ENCODE measurements around the gene PQBP1.
"Not testable (repeated sequence)": the region's sequence is repeated elsewhere in the genome, so short reads cannot be mapped to it uniquely, and the experiment has no call there.

The PQBP1 gene, protein sequence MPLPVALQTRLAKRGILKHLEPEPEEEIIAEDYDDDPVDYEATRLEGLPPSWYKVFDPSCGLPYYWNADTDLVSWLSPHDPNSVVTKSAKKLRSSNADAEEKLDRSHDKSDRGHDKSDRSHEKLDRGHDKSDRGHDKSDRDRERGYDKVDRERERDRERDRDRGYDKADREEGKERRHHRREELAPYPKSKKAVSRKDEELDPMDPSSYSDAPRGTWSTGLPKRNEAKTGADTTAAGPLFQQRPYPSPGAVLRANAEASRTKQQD

DNA sequence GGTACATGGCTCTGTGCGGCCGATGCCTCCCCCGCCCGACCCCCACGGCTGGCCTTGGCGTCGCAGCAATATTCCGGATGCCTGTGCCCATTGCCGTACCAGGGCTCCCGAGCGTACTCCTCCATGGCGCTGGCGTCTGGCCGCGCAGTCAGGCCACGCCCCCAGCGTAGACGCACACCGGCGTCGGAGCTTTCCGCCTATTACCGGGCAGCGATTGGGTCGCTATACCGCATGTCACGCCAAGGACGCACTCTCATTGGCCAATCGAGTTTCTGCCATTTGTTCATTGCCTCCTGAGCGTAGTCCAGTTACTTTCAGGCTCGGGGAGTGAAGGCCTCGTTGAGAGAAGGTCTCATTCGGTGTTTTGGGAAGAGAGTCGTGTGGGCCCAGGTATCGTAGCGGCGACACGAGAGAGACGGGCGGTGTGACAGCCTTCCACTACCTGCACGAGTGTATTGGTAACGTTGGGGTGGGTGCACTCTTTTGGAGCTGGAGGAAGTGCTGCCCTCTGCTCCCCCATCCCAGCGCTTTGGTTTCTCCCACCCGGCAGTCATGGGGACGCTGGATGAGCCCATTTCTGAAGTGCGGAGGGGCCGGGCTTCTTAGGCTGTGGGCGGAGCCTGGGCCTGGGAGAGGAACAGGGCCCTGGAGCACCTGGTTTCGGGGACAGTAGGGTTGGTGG is at the start of gene PQBP1, which contains the start of gene TIMM17B:
TSS of gene PQBP1 (plus strand) at position 306 of the 682 bp plus-strand sequence. CDS start 580 bp downstream, outside the sequence.
TSS of gene TIMM17B (minus strand) at position 144 of the 682 bp plus-strand sequence. CDS start at position 125, 19 bp downstream.
- TF ChIP-seq, protein P1, sequence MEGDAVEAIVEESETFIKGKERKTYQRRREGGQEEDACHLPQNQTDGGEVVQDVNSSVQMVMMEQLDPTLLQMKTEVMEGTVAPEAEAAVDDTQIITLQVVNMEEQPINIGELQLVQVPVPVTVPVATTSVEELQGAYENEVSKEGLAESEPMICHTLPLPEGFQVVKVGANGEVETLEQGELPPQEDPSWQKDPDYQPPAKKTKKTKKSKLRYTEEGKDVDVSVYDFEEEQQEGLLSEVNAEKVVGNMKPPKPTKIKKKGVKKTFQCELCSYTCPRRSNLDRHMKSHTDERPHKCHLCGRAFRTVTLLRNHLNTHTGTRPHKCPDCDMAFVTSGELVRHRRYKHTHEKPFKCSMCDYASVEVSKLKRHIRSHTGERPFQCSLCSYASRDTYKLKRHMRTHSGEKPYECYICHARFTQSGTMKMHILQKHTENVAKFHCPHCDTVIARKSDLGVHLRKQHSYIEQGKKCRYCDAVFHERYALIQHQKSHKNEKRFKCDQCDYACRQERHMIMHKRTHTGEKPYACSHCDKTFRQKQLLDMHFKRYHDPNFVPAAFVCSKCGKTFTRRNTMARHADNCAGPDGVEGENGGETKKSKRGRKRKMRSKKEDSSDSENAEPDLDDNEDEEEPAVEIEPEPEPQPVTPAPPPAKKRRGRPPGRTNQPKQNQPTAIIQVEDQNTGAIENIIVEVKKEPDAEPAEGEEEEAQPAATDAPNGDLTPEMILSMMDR (IDR thresholded peaks at IDR 0.05; ENCODE audit: control insufficient read depth, extremely low read depth, insufficient read depth), result no peak
- peak within 1 kb of the TSS; percentile 88 for H3K4me3 ChIP-seq (ENCODE audit: low read depth, low read length)
- peak; percentile 94 for DNase-seq (ENCODE audit: low read depth)

DNA sequence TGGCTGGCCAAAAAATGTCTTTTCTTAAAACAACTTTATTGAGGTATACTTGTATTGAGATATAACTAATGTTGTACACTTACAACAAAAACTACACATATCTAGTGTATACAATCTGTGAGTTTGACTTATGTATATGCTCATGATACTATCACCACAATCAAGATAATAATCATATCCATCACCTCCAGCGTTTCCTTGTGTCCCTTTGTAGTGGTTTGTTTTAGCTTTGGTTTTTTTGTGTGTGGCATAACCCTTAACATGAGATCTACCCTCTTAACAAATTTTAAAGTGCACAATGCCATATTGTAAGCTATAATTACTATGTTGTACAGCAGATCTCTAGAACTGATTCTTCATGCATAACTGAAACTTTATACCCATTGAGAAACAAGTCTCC is 48.9 kb upstream of the PQBP1 start:
- DNase-seq (ENCODE audit: low read depth), result no peak
- TF ChIP-seq, protein P1 (IDR thresholded peaks at IDR 0.05; ENCODE audit: control insufficient read depth, extremely low read depth, insufficient read depth), result no peak
- H3K4me3 ChIP-seq (ENCODE audit: low read depth, low read length), result no peak overlapping the region

DNA sequence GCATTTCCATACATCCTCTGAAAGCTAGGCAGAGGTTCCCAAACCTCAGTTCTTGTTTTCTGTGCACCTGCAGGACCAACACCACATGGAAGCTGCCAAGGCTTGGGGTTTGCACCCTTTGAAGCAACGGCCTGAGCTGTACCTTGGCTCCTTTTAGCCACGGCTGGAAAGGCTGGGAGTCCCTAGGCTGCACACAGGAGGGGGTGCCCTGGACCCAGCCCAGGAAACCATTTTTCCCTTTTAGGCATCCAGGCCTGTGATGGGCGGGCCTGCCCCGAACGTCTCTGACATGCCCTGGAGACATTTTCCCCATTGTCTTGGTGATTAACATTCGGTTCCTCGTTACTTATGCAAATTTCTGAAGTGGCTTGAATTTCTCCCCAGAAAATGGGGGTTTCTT is 44.9 kb upstream of the PQBP1 start:
- DNase-seq (ENCODE audit: low read depth), result no peak
- TF ChIP-seq, protein P1 (IDR thresholded peaks at IDR 0.05; ENCODE audit: control insufficient read depth, extremely low read depth, insufficient read depth), result no peak
- no peak overlapping the region for H3K4me3 ChIP-seq (ENCODE audit: low read depth, low read length)

DNA sequence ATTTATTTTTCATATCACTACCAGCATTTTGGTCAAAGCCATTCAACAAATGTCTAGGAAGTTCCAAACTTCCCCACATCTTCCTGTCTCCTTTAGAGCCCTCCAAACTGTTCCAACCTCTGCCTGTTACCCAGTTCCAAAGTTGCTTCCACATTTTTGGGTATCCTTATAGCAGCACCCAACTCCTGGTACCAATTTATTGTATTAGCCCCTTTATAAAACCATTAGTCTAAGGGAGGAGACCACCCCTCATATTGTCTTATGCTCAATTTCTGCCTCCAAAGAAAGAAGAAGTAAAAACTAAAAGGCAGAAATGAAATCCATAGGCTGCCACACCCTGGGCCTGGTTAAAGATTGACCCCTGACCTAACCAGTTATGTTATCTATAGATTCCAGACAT is 44.2 kb upstream of the PQBP1 start:
- not testable (repeated sequence) for H3K4me3 ChIP-seq (ENCODE audit: low read depth, low read length); DNase-seq (ENCODE audit: low read depth)

DNA sequence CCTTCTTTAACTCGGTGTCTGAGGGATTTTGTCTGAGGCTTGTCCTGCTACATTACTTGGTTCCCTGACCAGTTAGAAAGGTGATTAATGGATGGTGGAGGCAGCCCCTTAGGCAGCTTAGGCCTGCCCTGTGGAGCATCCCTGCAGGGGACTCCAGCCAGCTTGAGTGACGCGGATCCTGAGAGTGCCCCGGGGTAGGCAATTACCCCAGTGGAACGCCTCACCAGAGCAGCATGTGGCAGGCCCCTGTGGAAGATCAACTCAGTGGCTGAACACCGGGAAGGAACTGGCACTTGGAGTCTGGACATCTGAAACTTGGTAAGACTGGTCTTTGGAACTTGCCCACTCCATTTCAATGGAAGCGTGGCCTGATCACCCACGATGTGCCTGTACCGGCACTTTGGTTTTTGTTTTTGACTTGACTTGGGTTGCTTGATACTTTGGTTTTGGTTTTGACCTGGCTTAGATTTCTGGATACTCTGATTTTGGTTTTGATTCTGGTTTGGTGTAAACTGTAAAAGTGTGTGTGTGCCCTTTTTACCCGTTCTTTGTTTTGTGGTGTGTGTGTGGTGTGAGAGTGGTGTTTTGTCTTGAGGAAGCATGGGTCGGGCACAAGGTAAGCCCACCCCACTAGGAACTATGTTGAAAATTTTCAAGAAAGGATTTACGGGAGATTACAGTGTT is 43.5 kb upstream of the PQBP1 start:
- DNase-seq (ENCODE audit: low read depth); H3K4me3 ChIP-seq (ENCODE audit: low read depth, low read length): not testable (repeated sequence)

- TF ChIP-seq, protein P1 (IDR thresholded peaks at IDR 0.05; ENCODE audit: control insufficient read depth, extremely low read depth, insufficient read depth), result 0 out of 2 replicates have a peak, but pooled peaks have one; percentile 20
- no peak for DNase-seq (ENCODE audit: low read depth)
- no peak overlapping the region for H3K4me3 ChIP-seq (ENCODE audit: low read depth, low read length)
Observed at GRCh38 chrX:48854898-48855297, 42.8 kb upstream of the PQBP1 start.

DNA sequence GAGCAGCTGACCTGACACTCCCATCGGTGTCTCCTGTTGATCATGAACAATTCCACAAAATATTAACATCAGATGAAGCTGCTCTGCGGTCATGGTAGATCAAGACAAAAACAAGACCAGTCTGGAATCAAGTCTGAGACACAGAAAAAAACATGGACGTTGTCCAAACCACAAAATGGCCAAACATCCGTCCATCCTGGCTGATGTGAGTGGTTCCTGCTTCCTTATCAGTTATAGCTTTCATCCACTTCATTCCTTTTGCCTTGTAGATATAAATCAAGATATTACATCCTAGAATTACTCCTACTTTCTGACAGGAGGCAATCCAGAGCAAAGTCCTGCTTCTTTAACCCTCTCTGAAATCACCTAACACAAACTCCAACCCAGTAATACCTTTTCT is 33.5 kb upstream of the PQBP1 start:
- DNase-seq (ENCODE audit: low read depth), result no peak
- TF ChIP-seq, protein P1 (IDR thresholded peaks at IDR 0.05; ENCODE audit: control insufficient read depth, extremely low read depth, insufficient read depth), result no peak
- no peak overlapping the region for H3K4me3 ChIP-seq (ENCODE audit: low read depth, low read length)

DNA sequence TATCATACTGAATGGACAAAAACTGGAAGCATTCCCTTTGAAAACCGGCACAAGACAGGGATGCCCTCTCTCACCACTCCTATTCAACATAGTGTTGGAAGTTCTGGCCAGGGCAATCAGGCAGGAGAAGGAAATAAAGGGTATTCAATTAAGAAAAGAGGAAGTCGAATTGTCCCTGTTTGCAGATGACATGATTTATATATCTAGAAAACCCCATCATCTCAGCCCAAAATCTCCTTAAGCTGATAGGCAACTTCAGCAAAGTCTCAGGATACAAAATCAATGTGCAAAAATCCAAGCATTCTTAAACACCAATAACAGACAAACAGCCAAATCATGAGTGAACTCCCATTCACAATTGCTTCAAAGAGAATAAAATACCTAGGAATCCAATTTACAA is 25.7 kb upstream of the PQBP1 start:
- not testable (repeated sequence) for H3K4me3 ChIP-seq (ENCODE audit: low read depth, low read length); DNase-seq (ENCODE audit: low read depth)

GRCh38 chrX:48876944-48877343 is 20.8 kb upstream of the PQBP1 start:
- DNase-seq (ENCODE audit: low read depth); H3K4me3 ChIP-seq (ENCODE audit: low read depth, low read length): not testable (repeated sequence)
